Prostate gland (tissue), 2 donors: ENCODE results near the gene TAAR1.
A peak's percentile ranks its signal among the peaks of the same experiment; 100 is the strongest.

ENCODE experiments used
- POLR2A ChIP-seq: fragments of 450-650 bp; IDR thresholded peaks from one replicate; pipeline ENCODE4 v1.6.1; 2016; ENCODE audit warnings: antibody characterized with exemption, mild to moderate bottlenecking
- POLR2AphosphoS5 ChIP-seq: sonication (generic); formaldehyde crosslinking; IDR thresholded peaks from one replicate; pipeline ENCODE4 v1.6.1; 2017; ENCODE audit warnings: antibody characterized with exemption
- TF ChIP-seq, protein P1 (sequence below), 4 experiments: fragments of 200-600 bp in 2 of 4; fragments of 450-650 bp in 2 of 4; sonication (generic) in 2 of 4; IDR thresholded peaks; 1 replicate in 3 of 4; 2 replicates in 1 of 4; pipeline ENCODE4 v1.5.1; 2016 to 2019; ENCODE audit warnings: antibody characterized with exemption in 4 of 4, mild to moderate bottlenecking in 2 of 4, moderate library complexity in 2 of 4

DNA sequence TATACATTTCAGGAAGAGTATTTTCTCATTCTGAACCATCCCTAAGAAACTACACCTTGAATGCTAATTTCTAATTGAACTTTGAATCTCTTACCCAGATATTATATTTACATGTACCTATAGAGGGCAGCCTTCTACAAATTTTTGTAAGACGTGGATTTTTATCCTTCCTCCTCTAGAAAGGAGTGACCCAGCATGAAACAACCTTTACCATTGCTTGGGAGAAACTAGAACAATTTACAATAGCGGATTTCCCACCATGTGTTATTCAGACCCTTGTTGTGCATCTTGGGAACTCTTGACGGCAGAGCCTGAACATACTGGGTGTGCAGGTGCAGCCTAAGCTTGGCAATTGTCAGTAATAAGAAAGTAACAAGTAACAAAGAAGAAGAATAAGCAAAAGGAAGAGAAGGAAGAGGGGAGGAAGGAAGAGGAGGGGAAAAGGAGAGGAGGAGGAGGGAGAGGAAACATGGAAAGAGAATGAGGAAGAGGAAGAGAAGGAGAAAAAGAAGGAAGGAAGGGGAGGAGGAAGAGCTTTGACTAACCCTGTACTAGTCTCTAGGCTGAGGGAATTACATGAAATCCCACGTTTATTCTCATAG is 10.8 kb upstream of the TAAR1 start:
- no peak for TF ChIP-seq POLR2AphosphoS5
- TF ChIP-seq POLR2A: no peak
- TF ChIP-seq, protein P1, sequence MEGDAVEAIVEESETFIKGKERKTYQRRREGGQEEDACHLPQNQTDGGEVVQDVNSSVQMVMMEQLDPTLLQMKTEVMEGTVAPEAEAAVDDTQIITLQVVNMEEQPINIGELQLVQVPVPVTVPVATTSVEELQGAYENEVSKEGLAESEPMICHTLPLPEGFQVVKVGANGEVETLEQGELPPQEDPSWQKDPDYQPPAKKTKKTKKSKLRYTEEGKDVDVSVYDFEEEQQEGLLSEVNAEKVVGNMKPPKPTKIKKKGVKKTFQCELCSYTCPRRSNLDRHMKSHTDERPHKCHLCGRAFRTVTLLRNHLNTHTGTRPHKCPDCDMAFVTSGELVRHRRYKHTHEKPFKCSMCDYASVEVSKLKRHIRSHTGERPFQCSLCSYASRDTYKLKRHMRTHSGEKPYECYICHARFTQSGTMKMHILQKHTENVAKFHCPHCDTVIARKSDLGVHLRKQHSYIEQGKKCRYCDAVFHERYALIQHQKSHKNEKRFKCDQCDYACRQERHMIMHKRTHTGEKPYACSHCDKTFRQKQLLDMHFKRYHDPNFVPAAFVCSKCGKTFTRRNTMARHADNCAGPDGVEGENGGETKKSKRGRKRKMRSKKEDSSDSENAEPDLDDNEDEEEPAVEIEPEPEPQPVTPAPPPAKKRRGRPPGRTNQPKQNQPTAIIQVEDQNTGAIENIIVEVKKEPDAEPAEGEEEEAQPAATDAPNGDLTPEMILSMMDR (IDR thresholded peaks at IDR 0.05): peak; percentile 22 to 57 (median 50)
